GM18868 (cell line): ENCODE data around the gene INPP5A.

Source experiments
- ATAC-seq: cut with Tn5 transposase; IDR thresholded peaks from one replicate; pipeline ENCODE4 v1.9.1; 2021; ENCODE audit warnings: mild to moderate bottlenecking, moderate library complexity; ENCODE audit not compliant: unreplicated experiment

Gene INPP5A

GRCh38 chr10:132610071-132610701, 72.6 kb downstream of the INPP5A start:
- ATAC-seq: no peak

- ATAC-seq: no peak
Observed at GRCh38 chr10:132611026-132611910, 73.7 kb downstream of the INPP5A start.

GRCh38 chr10:132611986-132612385, 74.4 kb downstream of the INPP5A start:
- ATAC-seq: no peak

GRCh38 chr10:132612571-132613504, 75.3 kb downstream of the INPP5A start:
- no peak for ATAC-seq

GRCh38 chr10:132613566-132614348, 76.2 kb downstream of the INPP5A start:
- ATAC-seq: no peak

GRCh38 chr10:132614431-132615340, 77.1 kb downstream of the INPP5A start:
- ATAC-seq: no peak

- no peak for ATAC-seq
Observed at GRCh38 chr10:132615341-132616169, 78.0 kb downstream of the INPP5A start.

GRCh38 chr10:132616170-132616995, 78.8 kb downstream of the INPP5A start:
- no peak for ATAC-seq

GRCh38 chr10:132616996-132617736, 79.6 kb downstream of the INPP5A start:
- no peak for ATAC-seq

GRCh38 chr10:132617737-132618052, 80.1 kb downstream of the INPP5A start:
- ATAC-seq: no peak

GRCh38 chr10:132618158-132618919, 80.8 kb downstream of the INPP5A start:
- no peak for ATAC-seq

- ATAC-seq: no peak
Observed at GRCh38 chr10:132619927-132620326, 82.3 kb downstream of the INPP5A start.

- no peak for ATAC-seq
Observed at GRCh38 chr10:132624061-132624846, 86.7 kb downstream of the INPP5A start.

GRCh38 chr10:132624847-132625471, 87.4 kb downstream of the INPP5A start:
- no peak for ATAC-seq
